Measurements from ENCODE around the gene CCDC15.
"Not testable (repeated sequence)": the region's sequence is repeated elsewhere in the genome, so short reads cannot be mapped to it uniquely, and the experiment has no call there.

The CCDC15 gene

DNA sequence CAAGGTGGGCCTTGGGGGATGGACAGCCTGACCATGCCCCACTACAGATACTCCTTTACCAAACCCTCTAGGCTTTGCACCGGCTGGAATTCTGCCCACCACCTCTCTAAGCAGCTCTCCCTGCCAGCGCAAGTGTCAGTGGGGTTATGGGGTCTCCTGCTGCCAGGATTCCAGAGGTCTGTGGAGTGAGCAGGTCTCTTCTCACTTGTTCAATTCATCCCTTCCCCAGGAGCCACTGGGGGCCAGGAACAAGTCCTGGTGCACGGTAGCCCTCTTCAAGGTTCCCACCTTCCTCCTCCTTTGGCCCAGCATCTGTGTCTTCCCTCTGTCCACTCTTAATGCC is 30.5 kb downstream of the CCDC15 start:
- in situ Hi-C loops (cut with MboI; ENCODE audit: low sequenced_read_pairs), result no loop called here

DNA sequence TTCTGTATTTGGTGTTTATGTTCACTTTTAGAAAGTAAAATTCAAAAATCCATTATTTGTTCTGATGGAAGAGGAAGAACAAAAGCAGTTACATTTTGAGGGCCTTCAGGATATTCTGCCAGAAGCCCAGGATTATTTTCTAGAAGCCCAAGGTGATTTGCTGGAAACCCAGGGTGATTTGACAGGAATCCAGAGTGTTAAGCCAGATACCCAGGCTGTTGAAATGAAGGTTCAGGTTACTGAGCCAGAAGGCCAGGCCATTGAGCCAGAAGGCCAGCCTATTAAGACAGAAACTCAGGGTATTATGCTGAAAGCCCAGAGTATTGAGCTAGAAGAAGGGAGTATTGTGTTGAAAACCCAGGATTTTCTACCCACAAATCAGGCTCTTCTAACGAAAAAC is 33.1 kb downstream of the CCDC15 start:
- in situ Hi-C loops (cut with MboI; ENCODE audit: low sequenced_read_pairs), result no loop called here

DNA sequence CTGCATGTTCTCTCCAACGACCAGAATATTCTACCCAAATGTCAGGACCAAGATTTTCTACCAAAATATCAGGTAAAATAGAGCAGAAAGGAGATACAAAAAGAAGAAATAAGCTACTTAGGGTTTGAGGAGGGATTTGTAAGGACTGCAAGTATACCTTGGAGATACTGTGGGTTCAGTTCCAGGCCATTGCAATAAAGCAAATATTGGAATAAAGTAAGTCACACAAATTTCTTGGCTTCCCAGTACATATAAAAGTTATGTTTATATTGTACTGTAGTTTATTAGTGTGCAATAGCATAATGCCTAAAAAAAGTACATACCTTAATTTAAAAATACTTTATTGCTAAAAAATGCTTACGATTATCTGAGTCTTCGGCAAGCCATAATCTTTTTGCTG is 34.1 kb downstream of the CCDC15 start:
- in situ Hi-C loops (cut with MboI; ENCODE audit: low sequenced_read_pairs), result no loop called here

GRCh38 chr11:125001079-125001778 is 47.2 kb downstream of the CCDC15 start:
- in situ Hi-C loops (cut with MboI; ENCODE audit: low sequenced_read_pairs), result no loop called here

DNA sequence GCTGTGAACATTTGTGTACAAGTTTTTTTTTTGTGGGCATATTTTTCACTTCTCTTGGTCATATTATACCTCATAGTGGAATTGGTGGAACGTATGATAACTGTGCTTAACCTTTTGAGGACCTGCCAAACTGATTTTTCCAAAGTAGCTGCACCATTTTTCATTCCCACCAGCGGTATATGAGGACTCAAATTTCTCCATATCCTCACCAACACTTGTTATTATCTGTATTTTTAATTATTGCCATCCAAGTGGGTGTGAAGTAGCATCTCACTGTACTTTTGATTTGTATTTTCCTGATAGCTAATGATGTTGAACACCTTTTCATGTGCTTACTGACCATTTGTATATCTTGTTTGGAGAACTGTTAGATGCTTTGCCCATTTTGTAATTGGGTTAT is 47.8 kb downstream of the CCDC15 start:
- in situ Hi-C loops (cut with MboI; ENCODE audit: low sequenced_read_pairs), result no loop called here

GRCh38 chr11:125005491-125005890 is 51.5 kb downstream of the CCDC15 start:
- in situ Hi-C loops (cut with MboI; ENCODE audit: low sequenced_read_pairs), result no loop called here

GRCh38 chr11:125016413-125016812 is 62.4 kb downstream of the CCDC15 start:
- in situ Hi-C loops (cut with MboI; ENCODE audit: low sequenced_read_pairs), result no loop called here

DNA sequence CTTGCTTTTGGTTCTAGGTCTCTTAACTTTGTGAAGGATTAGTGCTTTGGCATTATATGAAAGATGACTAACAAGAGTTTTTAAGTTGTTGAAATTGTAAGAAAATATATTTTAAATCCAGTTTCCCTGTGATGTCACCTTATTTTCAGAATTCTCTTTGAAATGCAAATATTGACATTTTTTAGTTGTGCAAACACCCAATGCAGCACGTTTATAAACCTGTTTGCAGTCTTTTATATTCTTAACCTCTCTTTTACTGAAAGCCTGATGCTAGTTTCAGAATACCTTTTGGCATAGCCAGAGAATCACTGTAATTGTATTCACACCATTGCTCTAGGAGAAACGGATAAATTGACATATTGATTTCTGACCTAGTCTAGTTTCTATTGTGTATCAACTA is 66.3 kb downstream of the CCDC15 start:
- in situ Hi-C loops (cut with MboI; ENCODE audit: low sequenced_read_pairs), result no loop called here

DNA sequence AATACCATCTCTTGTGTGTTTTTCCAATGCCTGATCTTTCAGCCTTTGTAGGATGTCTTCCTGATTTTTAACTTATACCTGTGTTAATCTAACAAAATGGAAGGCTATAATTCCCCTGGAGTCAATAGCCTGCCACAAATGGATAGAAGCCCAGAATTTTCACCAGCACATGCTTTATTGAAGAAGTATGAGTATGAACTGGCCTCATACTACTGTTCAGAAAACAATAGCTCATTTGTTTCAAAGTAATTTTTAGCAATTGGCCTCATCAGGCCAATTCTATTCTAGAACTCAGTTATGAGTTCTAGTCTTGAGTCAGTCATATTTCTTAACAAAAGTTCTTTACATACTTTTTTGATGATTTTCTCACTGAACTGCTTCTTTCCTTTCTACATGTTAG is 68.5 kb downstream of the CCDC15 start:
- in situ Hi-C loops (cut with MboI; ENCODE audit: low sequenced_read_pairs), result no loop called here

DNA sequence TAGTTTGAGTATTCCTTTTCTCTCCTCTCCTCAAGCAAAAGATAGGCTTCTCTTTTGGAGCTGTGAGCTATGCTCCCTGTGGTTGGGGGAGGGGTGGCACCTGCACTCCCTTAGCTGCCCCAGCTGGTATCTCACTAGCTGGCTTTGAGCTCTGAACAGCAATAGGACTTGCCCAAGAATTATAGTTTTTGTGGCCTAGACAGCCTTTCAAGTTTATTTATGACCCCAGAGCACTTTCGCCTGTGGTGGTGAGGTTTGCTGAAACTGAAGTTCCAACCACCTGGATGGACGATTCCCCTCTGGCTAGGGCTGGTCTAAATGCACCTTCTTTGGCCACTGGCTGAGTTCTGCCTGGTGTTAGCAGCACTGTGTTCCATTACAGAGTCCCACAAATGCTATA is 72.0 kb downstream of the CCDC15 start:
- in situ Hi-C loops (cut with MboI; ENCODE audit: low sequenced_read_pairs), result no loop called here

DNA sequence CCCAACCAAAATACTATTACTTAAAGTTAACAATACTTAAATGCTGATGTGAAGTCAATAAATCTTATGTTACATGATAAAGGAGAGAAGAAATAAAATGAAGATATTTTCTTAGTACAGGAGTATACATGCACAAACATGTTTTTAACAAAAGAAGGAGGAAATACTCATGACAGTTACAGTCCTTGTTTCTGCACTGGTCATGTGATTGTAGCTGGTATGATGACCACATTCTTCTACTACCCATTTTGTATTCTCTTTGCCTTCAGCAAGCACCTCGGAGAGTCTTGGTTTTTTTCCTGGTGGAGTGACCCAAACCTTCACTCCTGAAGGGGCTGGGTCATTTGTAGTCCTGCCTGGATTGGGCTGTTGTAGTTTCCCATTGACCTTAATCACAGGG is 75.4 kb downstream of the CCDC15 start:
- in situ Hi-C loops (cut with MboI; ENCODE audit: low sequenced_read_pairs), result not testable (repeated sequence)

GRCh38 chr11:125036933-125037332 is 82.9 kb downstream of the CCDC15 start:
- in situ Hi-C loops (cut with MboI; ENCODE audit: low sequenced_read_pairs), result no loop called here

DNA sequence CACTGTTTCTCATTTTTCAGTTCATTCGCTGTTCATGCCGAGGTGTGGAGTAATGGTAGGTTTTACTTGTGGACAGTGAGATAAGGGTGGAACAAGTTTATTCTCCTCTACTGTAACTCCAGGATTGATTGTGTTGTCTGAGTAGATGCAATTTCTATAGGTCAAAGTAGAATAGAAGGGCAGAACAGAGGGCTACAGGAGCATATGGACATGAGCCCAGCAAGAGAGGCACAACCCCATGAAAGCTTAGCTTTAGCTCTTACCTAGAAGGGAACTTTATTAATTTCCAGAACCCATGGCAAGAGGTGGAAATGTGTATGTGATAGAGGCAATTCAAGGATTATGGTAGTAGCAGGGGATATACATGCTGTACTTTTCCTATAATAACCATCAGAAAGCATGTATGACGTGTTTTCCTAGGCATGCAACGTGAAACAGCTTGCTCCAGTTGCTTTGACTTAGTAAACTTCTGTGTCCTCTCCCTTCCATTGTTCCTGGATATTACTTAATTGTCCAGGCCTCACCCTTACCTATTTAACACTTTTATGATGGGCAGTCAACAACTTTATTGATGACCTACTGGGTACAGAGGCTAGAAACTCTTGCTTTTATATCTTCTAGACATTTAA is 95.3 kb downstream of the CCDC15 start:
- in situ Hi-C loops (cut with MboI; ENCODE audit: low sequenced_read_pairs), result no loop called here

DNA sequence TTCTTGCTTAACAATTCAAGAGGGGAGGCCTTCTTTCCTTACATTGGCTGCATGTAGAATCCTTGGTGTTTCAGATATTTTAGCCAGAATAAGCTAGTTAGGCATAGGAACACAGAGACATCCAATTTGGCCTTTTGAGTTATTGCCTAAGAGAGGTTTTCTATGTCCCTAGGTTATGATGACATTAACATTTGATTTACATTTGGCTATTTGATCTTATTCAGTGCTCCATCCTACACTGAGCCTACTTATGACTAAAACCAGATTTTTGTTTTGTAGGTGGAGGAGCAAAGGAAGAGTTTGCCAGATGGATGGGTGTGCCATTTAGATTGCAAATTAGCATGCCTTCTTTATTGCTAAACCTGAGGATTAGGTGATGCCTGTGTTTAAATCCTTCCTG is 98.0 kb downstream of the CCDC15 start:
- in situ Hi-C loops (cut with MboI; ENCODE audit: low sequenced_read_pairs), result no loop called here

DNA sequence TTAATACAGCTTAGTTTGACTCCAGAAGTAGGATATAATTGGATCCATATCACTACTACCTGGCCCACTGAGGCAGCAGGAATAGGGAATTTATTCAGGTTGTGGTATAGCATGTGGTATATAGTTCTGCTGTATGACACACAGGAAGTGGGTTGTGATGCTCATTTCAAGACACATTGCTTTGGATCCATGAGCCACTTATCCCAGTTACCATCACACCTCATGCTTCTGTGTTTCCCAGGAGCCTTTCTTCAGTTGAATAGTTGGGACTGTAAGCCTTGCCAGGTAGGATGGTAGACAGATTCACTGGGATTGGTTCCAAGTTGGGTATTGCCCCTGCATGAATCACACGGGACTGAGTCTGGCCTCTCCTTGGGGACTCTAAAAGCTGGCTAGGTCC is 99.2 kb downstream of the CCDC15 start:
- in situ Hi-C loops (cut with MboI; ENCODE audit: low sequenced_read_pairs), result no loop called here

DNA sequence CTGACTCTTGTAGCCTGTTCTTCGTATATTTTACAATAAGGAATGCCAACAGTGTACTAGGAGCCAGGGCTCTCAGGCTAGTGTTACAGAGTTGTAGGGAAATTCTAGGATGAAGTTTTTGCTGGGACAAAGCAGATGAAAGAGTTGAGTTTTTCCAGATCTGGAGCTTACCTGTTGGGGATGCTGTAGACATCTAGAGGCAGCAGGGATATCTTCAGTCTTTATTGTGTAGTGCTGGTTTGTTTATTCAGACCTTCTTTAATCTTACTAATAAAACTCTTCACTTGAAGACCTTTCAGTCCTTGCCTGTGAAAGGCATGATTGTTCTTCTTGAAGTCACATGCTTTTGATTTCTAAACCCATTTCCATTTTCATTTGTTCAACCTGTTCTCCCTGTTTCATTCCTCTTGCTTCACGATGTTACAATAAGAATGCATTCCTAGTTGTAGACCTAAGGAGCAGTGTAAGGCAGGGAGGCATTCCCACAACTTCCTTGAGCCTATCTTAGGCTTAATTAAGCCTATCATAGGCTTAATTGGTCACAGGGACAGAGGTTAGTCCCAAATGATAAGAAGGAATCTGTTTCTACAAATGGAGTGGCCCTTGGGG is 101.2 kb downstream of the CCDC15 start:
- in situ Hi-C loops (cut with MboI; ENCODE audit: low sequenced_read_pairs), result no loop called here

GRCh38 chr11:125056111-125056510 is 102.1 kb downstream of the CCDC15 start:
- in situ Hi-C loops (cut with MboI; ENCODE audit: low sequenced_read_pairs), result not testable (repeated sequence)

GRCh38 chr11:125056931-125057692 is 103.1 kb downstream of the CCDC15 start:
- in situ Hi-C loops (cut with MboI; ENCODE audit: low sequenced_read_pairs), result no loop called here

GRCh38 chr11:125057693-125058016 is 103.7 kb downstream of the CCDC15 start:
- in situ Hi-C loops (cut with MboI; ENCODE audit: low sequenced_read_pairs), result no loop called here

- in situ Hi-C loops (cut with MboI; ENCODE audit: low sequenced_read_pairs), result no loop called here
Measured at GRCh38 chr11:125061281-125061680, 107.3 kb downstream of the CCDC15 start.

DNA sequence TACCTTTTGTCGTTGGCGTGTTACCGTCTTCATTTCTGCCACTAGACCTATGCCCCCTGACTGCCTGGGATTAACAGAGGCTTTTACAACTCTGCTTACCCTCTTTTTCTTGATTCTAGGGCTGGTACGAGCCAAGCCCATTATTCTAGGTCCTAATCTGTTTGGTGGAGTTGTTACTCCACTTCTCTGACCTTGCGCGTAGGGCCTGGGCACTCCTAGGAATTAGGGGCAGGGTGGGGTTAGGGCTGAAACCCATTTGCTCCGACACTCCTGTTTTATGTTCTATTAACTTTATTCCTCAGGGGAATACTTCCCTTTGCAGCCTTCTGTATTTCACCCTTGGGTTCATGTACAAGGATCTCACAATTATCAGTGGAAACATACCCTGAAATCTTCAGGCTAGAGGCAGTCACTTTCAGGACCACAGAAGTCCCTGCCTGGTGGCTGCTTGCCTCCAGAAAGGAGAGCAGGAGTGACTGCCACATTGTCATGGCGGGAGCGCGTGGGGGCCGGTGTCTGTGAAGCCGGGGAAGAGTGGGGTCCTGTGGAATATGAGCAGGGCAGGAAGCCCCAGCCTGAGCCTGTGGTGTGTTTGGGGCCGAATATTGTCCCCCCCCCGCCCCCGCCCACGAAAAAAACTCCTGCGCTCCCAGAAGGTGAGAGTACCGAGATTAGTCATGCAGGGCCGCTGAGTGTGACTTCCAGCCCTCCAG is 108.4 kb downstream of the CCDC15 start:
- in situ Hi-C loops (cut with MboI; ENCODE audit: low sequenced_read_pairs), result no loop called here

All from hTERT RPE-1 (cell line).